ENCODE measurements around the gene PGM2L1.

- TF ChIP-seq, protein P1, sequence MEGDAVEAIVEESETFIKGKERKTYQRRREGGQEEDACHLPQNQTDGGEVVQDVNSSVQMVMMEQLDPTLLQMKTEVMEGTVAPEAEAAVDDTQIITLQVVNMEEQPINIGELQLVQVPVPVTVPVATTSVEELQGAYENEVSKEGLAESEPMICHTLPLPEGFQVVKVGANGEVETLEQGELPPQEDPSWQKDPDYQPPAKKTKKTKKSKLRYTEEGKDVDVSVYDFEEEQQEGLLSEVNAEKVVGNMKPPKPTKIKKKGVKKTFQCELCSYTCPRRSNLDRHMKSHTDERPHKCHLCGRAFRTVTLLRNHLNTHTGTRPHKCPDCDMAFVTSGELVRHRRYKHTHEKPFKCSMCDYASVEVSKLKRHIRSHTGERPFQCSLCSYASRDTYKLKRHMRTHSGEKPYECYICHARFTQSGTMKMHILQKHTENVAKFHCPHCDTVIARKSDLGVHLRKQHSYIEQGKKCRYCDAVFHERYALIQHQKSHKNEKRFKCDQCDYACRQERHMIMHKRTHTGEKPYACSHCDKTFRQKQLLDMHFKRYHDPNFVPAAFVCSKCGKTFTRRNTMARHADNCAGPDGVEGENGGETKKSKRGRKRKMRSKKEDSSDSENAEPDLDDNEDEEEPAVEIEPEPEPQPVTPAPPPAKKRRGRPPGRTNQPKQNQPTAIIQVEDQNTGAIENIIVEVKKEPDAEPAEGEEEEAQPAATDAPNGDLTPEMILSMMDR (IDR thresholded peaks at IDR 0.05) = no peak
- TF ChIP-seq POLR2A (IDR thresholded peaks at IDR 0.05) = no peak
Observed at GRCh38 chr11:74326665-74327064, 71.6 kb downstream of the PGM2L1 start.

Measured in adrenal gland (tissue), 5 donors.